ENCODE measurements around the gene PIP5K1A. TPM values are rescaled to one million over a fixed set of nuclear protein-coding genes. Genes with fewer than 3 reads are reported as not detected.

The PIP5K1A gene
- total RNA-seq, 2 donors from 2014 or later = 77.5 to 80.3 TPM

GRCh38 chr1:151277249-151277648, 78.9 kb downstream of the PIP5K1A start:
- H3K27ac Mint-ChIP-seq = peak overlapping the region; percentile 81
- ATAC-seq (replicated peaks in 1 of 2) = peak; percentile 20 to 41
- peak overlapping the region; percentile 37 to 67 for H3K4me3 Mint-ChIP-seq
- peaks cover 5 to 9% of the 10 kb centered on the region in 2 donors for H3K36me3 Mint-ChIP-seq (ENCODE audit: insufficient read depth in 2 of 2)
- H3K27me3 Mint-ChIP-seq (ENCODE audit: low read depth) = no peaks in the 10 kb centered on the region
- peak; percentile 35 to 51 for DNase-seq
- H3K4me1 Mint-ChIP-seq (ENCODE audit: low read depth) = peaks cover 37% of the 10 kb centered on the region
- peaks cover 3 to 4% of the 10 kb centered on the region in 2 donors for H3K9me3 Mint-ChIP-seq

DNA sequence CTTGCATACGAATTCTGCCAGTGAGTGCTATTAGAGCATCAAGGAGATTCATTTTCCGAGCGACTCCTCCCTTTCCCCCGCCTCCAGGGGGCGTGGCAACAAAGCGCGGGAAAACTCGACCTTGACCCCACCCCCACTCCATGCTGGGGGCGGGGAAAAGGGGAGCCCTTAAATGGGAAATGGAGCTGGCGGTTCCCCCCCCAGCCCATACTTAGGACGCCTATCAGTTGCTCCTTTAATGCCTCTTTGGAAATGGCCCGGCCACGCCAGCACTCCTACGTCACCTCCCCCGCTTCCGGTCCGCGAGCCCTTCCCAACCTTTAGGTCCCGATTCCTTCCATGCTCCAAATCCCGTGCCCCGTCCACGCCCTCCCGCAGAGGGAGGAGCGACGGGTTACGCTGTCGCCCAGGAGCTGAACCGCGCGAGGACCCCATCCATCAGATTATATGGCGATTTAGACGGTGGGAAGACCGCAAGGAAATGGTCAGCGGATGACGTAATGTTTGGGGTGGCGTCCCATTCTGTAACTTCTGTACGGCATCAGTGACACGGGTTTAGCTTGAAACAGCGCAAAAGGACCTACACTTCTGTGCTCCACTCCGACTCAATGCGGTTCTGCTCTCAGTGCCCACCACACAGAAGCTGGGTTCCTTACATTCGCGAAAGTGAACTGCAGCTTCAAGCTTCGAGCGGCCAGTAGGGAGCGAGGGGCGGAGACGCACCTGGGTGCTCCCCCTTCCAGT, 83.0 kb downstream of the PIP5K1A start:
- peak; percentile 95 to 99 for DNase-seq
- ATAC-seq (replicated peaks in 1 of 2) = peak; percentile 51 to 53
- H3K4me1 Mint-ChIP-seq (ENCODE audit: low read depth) = peaks cover 68% of the 10 kb centered on the region
- peaks cover 3 to 4% of the 10 kb centered on the region in 2 donors for H3K9me3 Mint-ChIP-seq
- no peaks in the 10 kb centered on the region for H3K27me3 Mint-ChIP-seq (ENCODE audit: low read depth)
- peaks cover 4 to 9% of the 10 kb centered on the region in 2 donors for H3K36me3 Mint-ChIP-seq (ENCODE audit: insufficient read depth in 2 of 2)
- H3K4me3 Mint-ChIP-seq = peak overlapping the region; percentile 93 to 98
- peak overlapping the region; percentile 98 for H3K27ac Mint-ChIP-seq

- H3K9me3 Mint-ChIP-seq = peaks cover under 1 to 1% of the 10 kb centered on the region in 2 donors
- peaks cover 59% of the 10 kb centered on the region for H3K4me1 Mint-ChIP-seq (ENCODE audit: low read depth)
- peak within 1 kb of the TSS; percentile 98 for H3K27ac Mint-ChIP-seq
- H3K4me3 Mint-ChIP-seq = peak within 1 kb of the TSS; percentile 93 to 98
- H3K27me3 Mint-ChIP-seq (ENCODE audit: low read depth) = no peaks in the 10 kb centered on the region
- DNase-seq (peak; percentile 98 to 100), ATAC-seq (replicated peaks in 1 of 2) (peak; percentile 89 to 90)
- peaks cover 2 to 9% of the 10 kb centered on the region in 2 donors for H3K36me3 Mint-ChIP-seq (ENCODE audit: insufficient read depth in 2 of 2)
Measured at GRCh38 chr1:151281969-151282882, 83.9 kb downstream of the PIP5K1A start, which contains the start of gene ZNF687. Gene ZNF687 (plus strand): TSS chr1:151282299. CDS start chr1:151286292, 3,993 bp downstream.

DNA sequence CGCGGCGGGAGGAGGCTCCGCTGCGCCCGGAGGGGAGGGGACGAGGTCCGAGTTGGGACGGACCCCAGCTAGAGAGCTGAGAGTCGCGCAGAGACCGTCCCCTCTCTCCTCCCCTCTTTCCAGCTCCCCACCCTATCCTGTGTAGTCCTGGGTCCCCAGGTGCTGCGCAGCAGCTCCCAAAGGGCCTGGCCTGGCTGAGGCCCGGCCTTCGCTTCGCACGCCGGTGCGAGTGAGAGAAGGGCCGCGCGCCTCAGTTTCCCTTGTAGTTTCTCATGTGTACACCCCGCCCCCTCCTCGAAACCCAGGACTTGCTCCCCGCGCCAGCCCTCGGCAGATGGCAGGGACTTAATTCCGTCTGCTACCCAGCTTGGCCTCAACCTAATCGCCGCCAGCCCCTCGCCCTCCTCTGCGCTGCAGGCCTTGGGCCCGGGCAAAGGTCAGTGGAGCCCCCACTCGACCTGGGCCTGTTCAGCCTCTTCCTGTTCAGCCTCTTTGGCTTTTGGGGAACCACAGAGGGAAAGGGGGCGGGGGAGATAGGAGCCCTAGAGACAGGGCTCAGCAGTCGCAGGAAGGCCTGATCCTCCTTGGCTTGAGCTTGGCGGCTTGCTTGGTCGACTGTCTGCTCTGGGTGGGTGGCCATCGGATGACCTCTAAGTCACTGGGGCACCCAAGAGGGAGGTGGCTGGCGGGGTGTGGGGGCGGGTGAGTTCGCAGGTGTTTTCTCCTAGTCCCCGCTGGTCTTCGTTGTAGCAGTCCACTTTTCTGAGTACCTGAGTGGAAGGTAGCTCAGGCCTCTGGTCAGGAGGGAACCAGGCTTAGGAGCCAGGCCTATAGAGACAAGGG, 84.8 kb downstream of the PIP5K1A start:
- ATAC-seq (replicated peaks in 1 of 2) (no peak), DNase-seq (peak; percentile 31 to 41)
- H3K4me3 Mint-ChIP-seq = peak overlapping the region; percentile 90 to 93
- H3K36me3 Mint-ChIP-seq (ENCODE audit: insufficient read depth in 2 of 2) = peaks cover 2 to 9% of the 10 kb centered on the region in 2 donors
- H3K27ac Mint-ChIP-seq = peak overlapping the region; percentile 92
- H3K9me3 Mint-ChIP-seq = no peaks in the 10 kb centered on the region
- no peaks in the 10 kb centered on the region for H3K27me3 Mint-ChIP-seq (ENCODE audit: low read depth)
- H3K4me1 Mint-ChIP-seq (ENCODE audit: low read depth) = peaks cover 51% of the 10 kb centered on the region

GRCh38 chr1:151284013-151284577, 85.7 kb downstream of the PIP5K1A start:
- Mint-ChIP-seq H3K36me3 (ENCODE audit: insufficient read depth in 2 of 2) (peaks cover 4 to 9% of the 10 kb centered on the region in 2 donors), H3K27me3 (ENCODE audit: low read depth) (no peaks in the 10 kb centered on the region), H3K4me1 (ENCODE audit: low read depth) (peaks cover 50% of the 10 kb centered on the region), H3K4me3 (peak overlapping the region; percentile 90 to 93), H3K27ac (peak overlapping the region; percentile 85), H3K9me3 (no peaks in the 10 kb centered on the region)
- DNase-seq (no peak), ATAC-seq (replicated peaks in 1 of 2) (no peak)

DNA sequence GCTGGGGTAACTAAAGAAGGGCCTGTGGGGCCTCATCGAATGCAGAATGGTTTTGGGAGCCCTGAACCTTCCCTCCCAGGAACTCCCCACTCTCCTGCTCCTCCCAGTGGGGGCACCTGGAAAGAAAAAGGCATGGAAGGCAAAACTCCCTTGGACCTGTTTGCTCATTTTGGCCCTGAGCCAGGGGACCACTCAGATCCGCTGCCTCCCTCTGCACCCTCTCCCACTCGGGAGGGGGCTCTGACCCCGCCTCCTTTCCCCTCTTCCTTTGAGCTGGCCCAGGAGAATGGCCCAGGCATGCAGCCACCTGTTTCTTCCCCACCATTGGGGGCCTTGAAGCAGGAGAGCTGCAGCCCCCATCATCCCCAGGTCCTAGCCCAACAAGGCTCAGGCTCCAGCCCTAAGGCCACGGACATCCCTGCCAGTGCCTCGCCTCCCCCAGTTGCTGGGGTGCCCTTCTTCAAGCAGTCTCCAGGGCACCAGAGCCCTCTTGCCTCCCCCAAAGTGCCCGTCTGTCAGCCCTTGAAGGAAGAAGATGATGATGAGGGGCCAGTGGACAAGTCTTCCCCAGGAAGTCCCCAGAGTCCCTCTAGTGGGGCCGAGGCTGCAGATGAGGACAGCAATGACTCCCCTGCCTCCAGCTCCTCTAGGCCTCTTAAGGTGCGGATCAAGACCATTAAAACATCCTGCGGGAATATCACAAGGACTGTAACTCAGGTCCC, 88.4 kb downstream of the PIP5K1A start:
- Mint-ChIP-seq H3K36me3 (ENCODE audit: insufficient read depth in 2 of 2) (peaks cover 6 to 12% of the 10 kb centered on the region in 2 donors), H3K27me3 (ENCODE audit: low read depth) (no peaks in the 10 kb centered on the region), H3K27ac (no peak overlapping the region), H3K9me3 (no peaks in the 10 kb centered on the region), H3K4me1 (ENCODE audit: low read depth) (peaks cover 46% of the 10 kb centered on the region), H3K4me3 (no peak overlapping the region)
- no peak for DNase-seq
- ATAC-seq (replicated peaks in 1 of 2) = no peak

DNA sequence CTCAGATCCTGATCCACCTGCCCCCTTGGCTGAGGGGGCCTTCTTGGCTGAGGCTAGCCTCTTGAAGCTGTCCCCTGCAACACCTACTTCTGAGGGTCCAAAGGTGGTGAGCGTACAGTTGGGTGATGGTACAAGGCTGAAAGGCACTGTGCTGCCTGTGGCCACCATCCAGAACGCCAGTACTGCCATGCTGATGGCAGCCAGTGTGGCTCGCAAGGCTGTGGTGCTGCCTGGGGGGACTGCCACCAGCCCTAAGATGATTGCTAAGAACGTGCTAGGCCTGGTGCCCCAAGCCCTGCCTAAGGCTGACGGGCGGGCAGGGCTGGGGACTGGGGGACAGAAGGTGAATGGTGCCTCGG, 89.0 kb downstream of the PIP5K1A start:
- ATAC-seq (replicated peaks in 1 of 2) (no peak), DNase-seq (no peak)
- Mint-ChIP-seq H3K4me3 (no peak overlapping the region), H3K9me3 (no peaks in the 10 kb centered on the region), H3K27ac (no peak overlapping the region), H3K4me1 (ENCODE audit: low read depth) (peaks cover 46% of the 10 kb centered on the region), H3K27me3 (ENCODE audit: low read depth) (no peaks in the 10 kb centered on the region), H3K36me3 (ENCODE audit: insufficient read depth in 2 of 2) (peaks cover 6 to 12% of the 10 kb centered on the region in 2 donors)

DNA sequence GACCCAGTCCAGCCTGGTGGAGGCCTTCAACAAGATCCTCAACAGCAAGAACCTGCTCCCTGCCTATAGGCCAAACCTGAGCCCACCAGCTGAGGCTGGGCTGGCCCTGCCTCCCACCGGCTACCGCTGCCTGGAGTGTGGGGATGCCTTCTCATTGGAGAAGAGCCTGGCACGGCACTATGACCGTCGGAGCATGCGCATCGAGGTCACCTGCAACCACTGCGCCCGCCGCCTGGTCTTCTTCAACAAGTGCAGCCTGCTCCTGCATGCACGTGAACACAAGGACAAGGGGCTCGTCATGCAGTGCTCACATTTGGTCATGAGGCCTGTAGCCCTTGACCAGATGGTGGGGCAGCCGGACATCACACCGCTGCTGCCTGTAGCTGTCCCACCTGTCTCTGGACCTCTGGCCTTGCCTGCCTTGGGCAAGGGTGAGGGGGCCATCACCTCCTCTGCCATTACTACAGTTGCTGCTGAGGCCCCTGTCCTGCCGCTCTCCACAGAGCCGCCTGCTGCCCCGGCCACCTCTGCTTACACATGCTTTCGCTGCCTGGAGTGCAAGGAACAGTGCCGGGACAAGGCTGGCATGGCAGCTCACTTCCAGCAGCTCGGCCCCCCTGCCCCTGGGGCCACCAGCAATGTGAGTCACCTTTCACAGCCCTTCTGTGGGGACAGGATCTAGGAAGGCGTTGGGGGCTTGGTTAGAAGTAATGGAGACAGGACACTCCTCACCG, 89.6 kb downstream of the PIP5K1A start:
- Mint-ChIP-seq H3K27me3 (ENCODE audit: low read depth) (no peaks in the 10 kb centered on the region), H3K4me1 (ENCODE audit: low read depth) (peaks cover 46% of the 10 kb centered on the region), H3K4me3 (no peak overlapping the region), H3K36me3 (ENCODE audit: insufficient read depth in 2 of 2) (peaks cover 7 to 13% of the 10 kb centered on the region in 2 donors), H3K27ac (no peak overlapping the region), H3K9me3 (no peaks in the 10 kb centered on the region)
- DNase-seq (no peak), ATAC-seq (replicated peaks in 1 of 2) (no peak)

- DNase-seq (no peak), ATAC-seq (replicated peaks in 1 of 2) (no peak)
- Mint-ChIP-seq H3K27me3 (ENCODE audit: low read depth) (no peaks in the 10 kb centered on the region), H3K27ac (no peak overlapping the region), H3K36me3 (ENCODE audit: insufficient read depth in 2 of 2) (peaks cover 7 to 11% of the 10 kb centered on the region in 2 donors), H3K9me3 (no peaks in the 10 kb centered on the region), H3K4me1 (ENCODE audit: low read depth) (peaks cover 42% of the 10 kb centered on the region), H3K4me3 (no peak overlapping the region)
Measured at GRCh38 chr1:151288502-151288901, 90.2 kb downstream of the PIP5K1A start.

GRCh38 chr1:151289080-151289935, 91.0 kb downstream of the PIP5K1A start:
- Mint-ChIP-seq H3K9me3 (no peaks in the 10 kb centered on the region), H3K36me3 (ENCODE audit: insufficient read depth in 2 of 2) (peaks cover 7 to 11% of the 10 kb centered on the region in 2 donors), H3K4me3 (no peak overlapping the region), H3K4me1 (ENCODE audit: low read depth) (peaks cover 33% of the 10 kb centered on the region), H3K27ac (peak overlapping the region; percentile 34), H3K27me3 (ENCODE audit: low read depth) (no peaks in the 10 kb centered on the region)
- peak in 1 of 2 donors; percentile 8 for ATAC-seq (replicated peaks in 1 of 2)
- no peak for DNase-seq

All from activated T-cell treated with anti-CD3 and anti-CD28 coated beads, Interleukin-2, amount 50 U/mL, for 72 hours (primary cell).